Measurements from ENCODE around the gene TRAPPC8. TPM values are rescaled to one million over a fixed set of nuclear protein-coding genes. Genes with fewer than 3 reads are reported as not detected.

The TRAPPC8 gene
- polyA plus RNA-seq, 1 experiment, result 30.9 TPM

GRCh38 chr18:31789409-31789808 lies 153.5 kb downstream of the TRAPPC8 start:
- Histone ChIP-seq H3K27me3 (ENCODE audit: control insufficient read depth, insufficient read depth, low read length) (no peaks in the 10 kb centered on the region), H3K36me3 (ENCODE audit: control insufficient read depth, insufficient read depth, low read length) (no peaks in the 10 kb centered on the region), H3K4me3 (ENCODE audit: low read depth, low read length) (no peak overlapping the region)
- CTCF ChIA-PET, result no interaction called here
- TF ChIP-seq CTCF (IDR thresholded peaks at IDR 0.05; ENCODE audit: insufficient read depth, low read depth, low read length), result no peak
- no peak for DNase-seq (ENCODE audit: low read depth)
- POLR2A ChIA-PET, result no interaction called here

GRCh38 chr18:31783059-31783458 lies 159.9 kb downstream of the TRAPPC8 start:
- no peak for DNase-seq (ENCODE audit: low read depth)
- H3K27me3 ChIP-seq (ENCODE audit: control insufficient read depth, insufficient read depth, low read length), result no peaks in the 10 kb centered on the region
- no peak for TF ChIP-seq CTCF (IDR thresholded peaks at IDR 0.05; ENCODE audit: insufficient read depth, low read depth, low read length)
- H3K4me3 ChIP-seq (ENCODE audit: low read depth, low read length), result no peak overlapping the region
- POLR2A ChIA-PET, result no interaction called here
- H3K36me3 ChIP-seq (ENCODE audit: control insufficient read depth, insufficient read depth, low read length), result no peaks in the 10 kb centered on the region
- CTCF ChIA-PET, result no interaction called here

Small RNAs within 50 kb of the gene (small RNA-seq; reads per million reads assigned to genes)
- gene RNU6-1050P (ENCODE audit: insufficient read length, low read depth, low replicate concordance), result not detected

Other genes with a start within 250 kb of the TRAPPC8 start
- not detected in 2 replicates for gene SLC25A52, start 182.2 kb downstream of the TRAPPC8 start, polyA plus RNA-seq (2011; rRNA removed)
- gene RNF125, start 75.7 kb upstream of the TRAPPC8 start, polyA plus RNA-seq (2011; rRNA removed), result 0.07 and 0.12 TPM in 2 replicates
- gene RNF138, start 148.7 kb upstream of the TRAPPC8 start, polyA plus RNA-seq (2011; rRNA removed), result 12.3 and 13.2 TPM in 2 replicates
- gene MEP1B, start 246.9 kb upstream of the TRAPPC8 start, polyA plus RNA-seq (2011; rRNA removed), result not detected in 2 replicates

Measured in BJ (cell line).